HG02852 (cell line): ENCODE data around the gene DPYSL4.

ENCODE experiments used
- ATAC-seq: cut with Tn5 transposase; IDR thresholded peaks from one replicate; pipeline ENCODE4 v1.9.1; 2021; ENCODE audit warnings: mild to moderate bottlenecking, moderate library complexity; ENCODE audit not compliant: unreplicated experiment

DPYSL4 gene

GRCh38 chr10:132239126-132240031, 52.6 kb downstream of the DPYSL4 start:
- no peak for ATAC-seq

- ATAC-seq: no peak
Measured at GRCh38 chr10:132240156-132240555, 53.4 kb downstream of the DPYSL4 start.

- no peak for ATAC-seq
Measured at GRCh38 chr10:132240581-132240980, 53.8 kb downstream of the DPYSL4 start.

- ATAC-seq: no peak
Measured at GRCh38 chr10:132241086-132241485, 54.3 kb downstream of the DPYSL4 start.

- ATAC-seq: no peak
Measured at GRCh38 chr10:132241496-132241895, 54.7 kb downstream of the DPYSL4 start.

GRCh38 chr10:132242103-132242840, 55.5 kb downstream of the DPYSL4 start:
- ATAC-seq: no peak

- no peak for ATAC-seq
Measured at GRCh38 chr10:132243141-132243540, 56.4 kb downstream of the DPYSL4 start.

- no peak for ATAC-seq
Measured at GRCh38 chr10:132243626-132244025, 56.9 kb downstream of the DPYSL4 start.

- no peak for ATAC-seq
Measured at GRCh38 chr10:132245056-132245455, 58.3 kb downstream of the DPYSL4 start.

- no peak for ATAC-seq
Measured at GRCh38 chr10:132246296-132246695, 59.5 kb downstream of the DPYSL4 start.

GRCh38 chr10:132247943-132248342, 61.2 kb downstream of the DPYSL4 start:
- no peak for ATAC-seq

- no peak for ATAC-seq
Measured at GRCh38 chr10:132248455-132249225, 61.9 kb downstream of the DPYSL4 start.

GRCh38 chr10:132249226-132249724, 62.5 kb downstream of the DPYSL4 start:
- ATAC-seq: no peak

GRCh38 chr10:132249824-132250375, 63.2 kb downstream of the DPYSL4 start:
- no peak for ATAC-seq

GRCh38 chr10:132250481-132251475, 64.0 kb downstream of the DPYSL4 start:
- ATAC-seq: no peak

- ATAC-seq: no peak
Measured at GRCh38 chr10:132251928-132252327, 65.2 kb downstream of the DPYSL4 start.

- ATAC-seq: no peak
Measured at GRCh38 chr10:132252412-132252811, 65.7 kb downstream of the DPYSL4 start.

- ATAC-seq: no peak
Measured at GRCh38 chr10:132253092-132253687, 66.4 kb downstream of the DPYSL4 start.

GRCh38 chr10:132254841-132255240, 68.1 kb downstream of the DPYSL4 start:
- ATAC-seq: no peak
